Dermis microvascular lymphatic vessel endothelial cell (primary cell): Measurements from ENCODE around the gene TSSK2. TPM values are rescaled to one million over a fixed set of nuclear protein-coding genes. Genes with fewer than 3 reads are reported as not detected.
A peak's percentile ranks its signal among the peaks of the same experiment; 100 is the strongest.

Experiments used
- DNase-seq, 2 donors: peaks; one replicate each; pipeline versions ENCODE4 v3.0.0 to v3.0.0-alpha.2; 2010; ENCODE audit warnings: low read depth in 2 of 2
- total RNA-seq: library from RNA; depleted of rRNA; stranded (reverse); fragments of >200 nt; gene quantifications from 2 replicates; pipeline ENCODE4 v1.2.1, GENCODE V29; 2014

The TSSK2 gene
- total RNA-seq, 1 donor from 2014 or later, result not detected

DNA sequence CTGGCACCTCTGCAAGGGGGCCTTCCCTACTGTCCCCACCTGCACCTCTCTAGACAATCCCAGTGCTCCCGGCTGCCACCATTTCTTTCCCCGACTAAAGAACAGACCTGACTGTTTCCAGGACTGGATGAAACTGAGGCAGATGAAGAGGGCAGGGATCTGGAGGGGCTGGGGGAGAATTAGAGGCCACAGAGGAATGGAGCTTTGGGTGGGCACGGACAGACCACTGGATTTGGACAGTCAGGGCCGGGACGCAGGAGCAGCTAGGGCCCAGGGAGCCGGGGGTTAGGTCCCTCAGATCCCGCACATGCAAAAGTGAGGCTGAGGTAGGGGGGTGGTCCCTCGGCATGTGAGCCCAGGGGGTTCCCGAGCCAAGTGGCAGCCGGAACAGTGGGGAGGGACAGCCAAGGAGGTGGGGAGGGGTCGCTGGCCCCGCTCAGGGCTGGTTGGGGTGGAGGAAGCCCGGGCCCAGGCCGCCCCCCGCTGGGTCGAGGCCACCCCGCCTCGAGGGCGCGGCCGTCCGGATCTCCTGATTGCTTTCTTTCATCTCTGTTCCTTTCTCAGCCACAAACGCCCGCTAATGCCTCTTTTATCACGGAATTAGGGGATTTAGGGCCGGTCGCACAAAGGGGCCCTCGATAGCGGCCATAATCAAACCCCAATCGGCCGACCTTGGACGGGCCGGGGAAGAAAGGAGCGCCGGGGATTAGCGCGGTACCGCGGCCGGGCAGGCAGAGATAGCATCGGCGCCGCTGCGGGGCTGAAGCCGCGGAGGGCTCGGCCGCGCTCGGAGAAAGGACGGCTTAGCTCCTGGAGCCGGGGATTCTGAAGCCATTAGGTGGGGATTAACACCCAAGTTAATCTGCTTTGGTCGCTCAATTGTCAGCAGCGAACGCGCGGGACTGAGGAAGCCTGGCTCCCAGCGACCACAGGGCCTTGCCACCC, 38.2 kb downstream of the TSSK2 start:
- DNase-seq, result no peak

DNA sequence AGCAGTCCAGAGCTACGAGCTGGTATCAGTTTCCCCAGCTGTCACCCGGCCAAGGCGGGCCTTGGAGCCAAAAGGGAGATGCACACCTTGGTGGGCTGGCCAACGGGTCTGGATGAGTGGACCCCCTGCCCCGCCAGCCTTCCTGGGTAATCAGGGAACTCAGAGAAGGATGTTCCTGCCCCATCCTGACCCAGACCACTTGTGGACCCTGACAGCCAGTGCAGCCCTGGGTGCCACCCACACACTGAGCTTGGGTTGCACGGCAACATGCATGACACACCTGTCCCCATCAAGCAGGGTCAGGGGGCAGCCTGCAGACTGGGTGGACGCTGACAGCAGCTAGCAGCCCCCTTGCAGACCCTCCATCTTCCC, 38.8 kb downstream of the TSSK2 start:
- DNase-seq, result no peak

DNA sequence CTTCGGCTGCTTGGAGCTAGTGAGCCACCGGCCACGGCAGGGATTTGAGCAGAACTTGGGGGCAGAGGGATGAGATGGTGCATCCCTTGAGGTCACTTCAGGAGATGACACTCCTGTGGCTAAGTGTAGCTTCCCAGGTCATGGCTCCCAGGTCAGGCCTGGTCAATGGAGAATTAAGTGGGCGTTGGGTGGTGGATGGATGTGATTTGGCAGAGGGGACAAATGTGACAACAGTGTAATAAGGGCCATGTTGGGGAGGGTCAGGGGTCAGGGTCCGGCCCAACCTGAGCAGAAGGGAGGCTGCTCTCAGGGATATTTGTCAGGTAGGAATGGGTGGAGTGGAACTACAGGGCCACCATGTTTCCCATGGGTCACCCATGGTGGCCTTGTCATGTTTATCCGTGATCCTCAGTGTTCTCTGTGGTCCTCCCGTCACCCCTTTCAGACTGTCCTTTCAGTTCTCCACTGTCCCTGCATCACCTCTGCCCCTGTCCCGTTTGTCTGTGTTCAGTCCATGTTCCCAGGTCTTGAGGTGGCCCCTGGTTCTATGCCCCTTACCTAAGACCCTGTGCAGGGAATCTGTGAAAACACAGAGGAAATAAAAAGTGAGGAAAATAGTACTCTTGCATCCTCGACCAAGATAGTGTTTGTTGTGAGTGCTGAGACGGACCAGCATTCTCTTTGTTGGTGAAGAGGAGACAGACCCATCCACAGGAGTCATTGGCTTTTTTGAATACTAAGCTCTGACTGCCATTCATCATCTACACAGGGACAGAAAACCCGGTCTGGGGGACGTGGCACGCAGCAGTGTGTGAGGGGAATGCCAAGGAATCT, 41.3 kb downstream of the TSSK2 start:
- no peak for DNase-seq

DNA sequence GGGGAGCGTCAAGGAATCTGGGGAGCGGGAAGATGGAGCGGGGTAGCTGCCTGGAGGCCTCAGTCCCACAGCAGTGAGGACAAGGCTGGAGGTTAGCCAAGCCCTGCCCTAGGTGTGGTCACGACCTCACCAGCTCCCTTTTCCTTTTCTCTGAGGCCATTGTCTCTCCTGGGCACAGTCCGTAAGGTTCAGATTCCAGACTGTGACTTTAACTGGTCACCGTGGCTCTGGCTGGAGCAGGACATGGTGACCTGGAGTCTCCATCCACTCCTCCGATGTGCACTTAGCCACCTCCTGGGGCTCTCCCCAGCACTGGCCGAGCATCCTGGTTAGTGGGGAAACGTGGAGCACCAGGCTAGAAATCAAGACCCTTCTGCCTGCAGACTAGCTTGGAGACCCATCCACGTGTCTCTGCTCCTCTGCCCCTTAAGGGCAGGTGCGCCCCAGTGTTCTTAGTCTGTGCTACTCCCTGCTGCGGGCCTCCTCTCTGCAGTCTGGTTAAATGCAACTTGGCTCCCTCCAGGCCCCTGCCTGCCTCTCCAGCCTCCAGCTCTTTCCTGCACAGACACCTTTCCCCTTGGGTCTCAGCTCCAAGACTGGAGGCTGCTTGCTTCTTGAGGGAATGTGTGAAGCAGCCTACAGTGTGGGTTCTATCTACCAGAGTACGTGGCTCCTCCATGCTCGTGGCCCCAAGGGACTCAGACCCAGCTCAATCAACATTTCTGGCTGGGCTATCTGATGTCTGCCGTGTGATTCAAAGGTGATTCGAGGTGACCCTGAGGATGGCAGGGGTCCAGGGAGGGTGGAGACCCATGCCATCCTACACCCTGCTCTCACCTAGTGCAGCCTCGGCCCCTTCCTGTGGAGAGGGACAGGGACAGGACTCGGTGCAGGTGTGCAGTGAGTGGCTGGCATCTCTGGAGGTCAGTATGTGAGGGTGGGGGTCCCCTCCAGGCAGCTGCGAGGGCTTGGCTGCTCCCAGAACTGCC, 42.2 kb downstream of the TSSK2 start:
- no peak for DNase-seq

DNA sequence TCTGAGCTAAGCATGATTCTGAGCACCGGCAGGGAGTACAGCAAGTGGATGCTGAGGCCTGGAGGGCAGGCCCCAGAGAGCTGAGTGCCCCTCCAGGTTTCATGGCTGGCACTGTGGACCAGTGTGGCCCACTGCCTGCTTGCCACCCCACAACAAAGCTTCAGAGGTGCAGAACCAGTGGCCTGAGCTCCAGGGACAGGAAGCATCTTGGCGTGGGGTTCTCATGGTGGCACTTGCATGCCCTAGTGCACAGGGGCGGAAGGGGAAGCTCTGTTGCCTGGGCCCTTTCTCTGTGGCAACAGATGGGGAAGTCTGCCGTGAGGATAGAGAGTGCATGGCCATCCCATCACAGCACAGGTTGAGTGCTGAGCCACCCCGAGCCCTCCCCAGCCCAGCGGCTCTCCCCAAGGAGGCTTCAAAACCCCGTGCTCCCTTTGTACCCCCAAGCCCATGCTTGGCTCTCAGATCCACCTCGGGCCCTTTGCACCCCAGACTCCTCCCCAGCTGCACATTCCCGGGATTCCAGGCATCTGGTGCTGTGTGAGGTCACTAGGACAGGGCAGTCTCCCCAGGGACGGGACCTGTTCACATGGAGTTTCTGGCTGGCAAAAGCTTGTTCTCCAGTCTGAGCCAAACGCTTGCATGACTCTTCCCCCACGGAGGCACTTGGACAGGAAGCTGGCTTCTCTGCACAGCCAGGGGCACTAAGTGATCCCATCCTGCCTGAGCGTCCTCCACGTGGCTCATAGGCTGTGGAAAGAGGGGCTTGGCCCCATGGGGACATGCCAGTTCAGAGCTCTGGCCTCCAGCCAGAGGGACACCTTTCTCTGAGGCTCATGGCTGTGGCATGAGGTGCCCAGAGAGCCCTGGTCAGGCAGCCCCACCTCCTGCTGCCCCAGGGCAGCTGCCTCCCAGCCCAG, 43.3 kb downstream of the TSSK2 start:
- peak; percentile 29 to 56 for DNase-seq

DNA sequence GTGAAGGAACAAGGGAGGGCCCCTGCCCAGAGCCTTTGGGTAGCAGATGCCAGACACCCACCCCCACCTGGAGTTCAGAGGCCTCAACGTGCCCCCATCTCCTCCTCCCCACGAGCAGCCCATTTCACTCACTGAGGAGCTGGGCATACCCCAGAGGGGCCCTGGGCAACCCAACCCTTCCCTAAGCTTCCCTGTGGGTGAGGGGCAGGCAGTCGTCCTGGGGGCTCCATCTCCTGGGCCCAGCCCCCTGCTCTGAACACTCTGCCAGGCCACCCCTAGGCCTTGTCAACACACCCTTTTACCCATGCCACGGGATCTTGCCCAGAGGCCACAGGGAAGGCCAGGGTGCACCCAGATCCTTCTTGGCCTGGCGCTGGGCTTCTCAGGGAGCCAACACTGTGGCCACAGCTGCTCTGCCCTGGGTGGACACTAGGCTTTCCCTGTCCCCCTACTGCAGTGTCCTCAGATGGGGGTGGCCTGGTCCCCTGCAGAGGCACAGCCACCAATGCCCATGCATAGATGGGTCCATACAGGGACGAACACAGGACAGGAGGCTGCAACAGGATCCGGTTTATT, 44.0 kb downstream of the TSSK2 start:
- no peak for DNase-seq

DNA sequence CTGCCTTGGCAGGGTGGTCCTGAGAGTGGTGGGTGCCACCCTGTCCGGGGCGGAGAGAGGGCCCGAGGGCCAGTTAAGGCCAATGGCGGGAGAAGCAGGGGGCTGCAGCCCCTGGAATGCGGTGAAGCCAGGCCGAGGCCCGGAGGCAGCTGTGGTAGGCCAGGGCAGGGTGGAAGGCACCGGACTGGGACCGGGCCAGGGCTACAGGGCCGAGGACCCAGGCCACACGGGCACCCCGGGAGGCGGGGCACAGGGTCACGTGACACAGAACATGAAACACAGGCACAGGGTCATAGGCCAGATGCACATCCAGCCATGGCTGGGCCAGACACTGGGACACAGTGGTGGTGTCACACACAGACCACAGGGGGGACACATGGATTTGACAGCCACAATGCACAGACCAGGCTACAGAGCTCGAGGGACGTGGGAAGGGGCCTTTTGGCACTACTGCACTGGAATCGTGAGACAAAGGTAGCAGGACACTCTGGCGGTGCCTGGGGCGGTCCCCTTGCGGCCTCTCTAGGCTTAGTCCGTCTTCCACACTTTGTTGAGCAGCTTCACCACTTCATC, 44.6 kb downstream of the TSSK2 start:
- no peak for DNase-seq

DNA sequence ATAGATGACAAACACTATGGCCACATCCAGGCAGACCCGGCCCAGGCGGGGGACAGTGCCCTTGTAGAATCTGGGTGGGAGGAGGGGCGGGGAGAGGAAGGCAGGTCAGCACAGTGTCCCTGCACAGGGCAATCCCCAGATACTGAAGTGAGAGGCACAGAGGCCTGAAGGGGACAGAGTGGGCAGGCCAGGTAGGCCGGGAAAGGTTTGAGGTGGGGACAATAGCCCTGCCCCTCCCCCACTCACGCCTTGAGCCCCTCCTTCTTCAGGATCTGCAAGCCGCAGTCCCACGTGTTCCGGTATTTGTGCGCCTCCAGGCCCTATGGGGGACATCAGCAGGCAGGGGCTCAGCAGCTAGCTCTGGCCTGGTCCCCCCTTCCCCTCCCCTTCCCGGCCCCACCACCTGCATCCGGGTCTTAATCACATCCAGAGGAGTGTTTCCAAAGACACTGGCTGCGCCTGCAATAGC, 45.1 kb downstream of the TSSK2 start:
- no peak for DNase-seq

DNA sequence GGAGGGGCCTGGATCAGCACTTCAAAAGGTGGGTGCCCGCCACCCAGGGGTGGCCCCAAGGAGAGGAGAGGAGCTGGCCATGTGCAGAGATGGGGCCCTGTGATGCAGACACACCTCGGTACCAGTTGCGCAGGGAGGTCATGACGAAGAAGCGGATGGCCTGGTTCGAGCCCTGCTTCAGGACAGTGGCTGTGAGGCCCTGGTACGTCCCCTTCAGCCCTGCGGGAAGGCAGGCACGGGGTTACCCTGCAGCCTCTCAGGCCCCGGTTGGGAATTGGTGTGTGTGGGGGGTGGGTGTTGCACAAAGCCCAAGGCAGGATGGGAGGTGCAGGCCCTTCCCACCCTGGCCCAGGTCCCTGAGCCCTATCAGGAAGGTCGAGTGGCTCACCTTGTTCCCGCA, 45.6 kb downstream of the TSSK2 start:
- no peak for DNase-seq

DNA sequence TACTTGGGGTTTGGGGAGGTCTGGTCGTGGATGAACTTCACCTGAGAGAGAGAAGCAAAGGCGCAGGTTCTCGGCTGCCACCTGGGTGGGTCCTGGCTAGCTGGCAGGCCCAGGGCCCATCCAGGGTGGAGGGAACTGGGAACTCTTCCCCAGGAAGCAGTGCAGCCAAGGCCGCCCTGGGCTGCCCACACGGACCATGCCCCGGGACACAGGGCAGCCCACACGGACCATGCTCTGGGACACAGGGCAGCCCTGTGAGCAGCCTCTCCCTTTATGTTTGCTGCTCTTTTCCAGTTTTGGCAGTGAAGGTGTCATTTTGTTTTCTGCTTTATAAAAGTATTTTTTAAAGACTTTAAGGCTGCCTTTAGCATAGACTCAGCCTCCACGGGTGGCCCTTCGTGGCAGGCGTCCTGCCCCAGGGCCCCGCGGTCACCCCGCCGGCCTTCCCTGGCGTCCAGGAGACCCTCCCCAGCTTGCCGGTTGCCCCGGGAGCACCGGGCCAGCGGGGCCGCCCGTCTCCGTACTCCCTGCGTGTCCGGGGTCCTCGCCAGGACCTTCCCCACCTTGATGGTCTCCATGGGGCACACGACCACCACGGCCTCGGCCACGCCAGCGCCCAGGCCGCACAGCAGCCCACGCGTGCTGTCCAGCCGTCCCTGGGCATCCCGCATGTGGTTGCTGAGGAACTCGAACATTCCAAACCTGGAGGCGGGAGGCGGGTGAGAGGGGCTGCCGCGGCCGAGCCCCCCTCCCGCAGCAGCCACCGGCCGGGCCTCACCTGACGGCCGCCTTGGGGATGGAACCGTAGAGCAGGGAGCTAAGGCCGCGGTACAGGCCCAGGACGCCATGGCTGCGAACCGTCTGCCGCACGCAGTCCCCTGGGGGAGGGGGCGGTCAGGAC, 46.3 kb downstream of the TSSK2 start:
- no peak for DNase-seq

DNA sequence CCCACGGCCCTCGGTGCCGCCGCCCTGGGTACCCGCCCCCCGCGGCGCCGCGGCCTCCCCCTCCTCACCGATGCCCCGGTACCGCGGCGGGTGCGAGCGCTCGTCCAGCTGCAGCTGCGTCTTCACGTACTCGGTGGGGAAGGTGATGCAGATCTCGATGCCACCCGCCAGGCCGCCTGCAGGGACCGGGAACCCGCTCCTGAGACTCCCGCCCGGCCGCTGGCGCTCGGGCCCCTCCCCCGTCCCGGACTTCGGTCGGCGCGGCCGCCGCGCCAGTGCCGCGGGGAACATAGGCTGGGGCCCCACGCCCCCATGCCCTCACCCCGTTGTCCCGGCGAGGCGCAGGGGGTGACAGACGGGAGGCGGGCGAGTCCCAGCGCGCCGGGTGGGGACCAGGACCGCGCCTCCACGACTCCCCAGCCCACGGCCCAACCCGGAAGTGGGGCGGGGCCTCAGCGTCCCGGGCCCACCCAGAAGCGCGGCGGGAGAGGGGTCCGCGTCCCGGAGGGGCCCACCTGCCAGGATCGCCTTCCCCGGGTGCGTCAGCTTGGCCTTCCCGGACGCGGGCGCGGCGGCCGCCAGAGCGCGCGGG, 47.1 kb downstream of the TSSK2 start:
- DNase-seq, result peak in 1 of 2 donors; percentile 57

DNA sequence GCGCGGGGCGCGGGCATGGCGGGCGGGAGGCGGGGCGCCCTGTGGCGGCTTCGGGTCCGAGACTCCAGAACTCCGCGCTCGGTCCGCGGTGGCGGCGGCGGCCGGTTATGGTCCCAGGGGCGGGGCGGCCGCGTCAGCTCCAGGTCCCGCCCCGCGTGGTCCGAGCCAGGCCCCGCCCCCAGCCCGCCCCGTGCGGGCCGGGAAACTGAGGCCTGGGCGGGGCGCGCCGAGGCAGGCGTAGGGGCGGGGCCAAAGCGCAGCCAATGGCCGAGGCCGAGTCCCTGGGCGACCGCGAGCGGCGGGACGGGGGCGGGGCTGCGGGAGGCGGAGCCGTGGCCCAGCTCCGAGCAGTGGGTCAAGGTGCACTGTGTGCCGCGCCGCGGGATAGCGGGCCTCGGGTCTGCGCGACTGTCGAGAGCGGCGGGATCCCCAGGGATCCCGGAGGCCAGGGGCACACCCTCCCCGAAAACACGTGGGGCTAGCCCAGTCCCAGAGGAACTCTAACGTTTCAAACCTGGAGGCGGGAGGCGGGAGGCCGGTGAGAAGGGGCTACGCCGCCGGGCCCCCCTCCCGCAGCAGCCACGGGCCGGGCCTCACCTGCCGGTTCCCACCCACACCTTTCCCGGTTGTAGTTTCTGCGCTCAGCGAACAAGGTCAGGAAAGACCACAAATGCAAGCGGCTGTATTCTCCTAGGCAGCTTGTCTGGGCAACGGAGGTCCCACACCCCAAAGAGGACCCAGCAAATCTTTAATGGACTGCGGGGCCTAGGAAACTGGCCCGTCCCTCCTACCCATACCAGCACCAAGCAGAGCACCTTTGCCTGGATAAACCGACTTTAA, 47.8 kb downstream of the TSSK2 start, which contains the start of gene SLC25A1:
Gene SLC25A1 (minus strand): TSS at position 80 of the 840 bp plus-strand sequence. CDS start 63 bp downstream, at position 17.
- peak; percentile 66 to 92 for DNase-seq

DNA sequence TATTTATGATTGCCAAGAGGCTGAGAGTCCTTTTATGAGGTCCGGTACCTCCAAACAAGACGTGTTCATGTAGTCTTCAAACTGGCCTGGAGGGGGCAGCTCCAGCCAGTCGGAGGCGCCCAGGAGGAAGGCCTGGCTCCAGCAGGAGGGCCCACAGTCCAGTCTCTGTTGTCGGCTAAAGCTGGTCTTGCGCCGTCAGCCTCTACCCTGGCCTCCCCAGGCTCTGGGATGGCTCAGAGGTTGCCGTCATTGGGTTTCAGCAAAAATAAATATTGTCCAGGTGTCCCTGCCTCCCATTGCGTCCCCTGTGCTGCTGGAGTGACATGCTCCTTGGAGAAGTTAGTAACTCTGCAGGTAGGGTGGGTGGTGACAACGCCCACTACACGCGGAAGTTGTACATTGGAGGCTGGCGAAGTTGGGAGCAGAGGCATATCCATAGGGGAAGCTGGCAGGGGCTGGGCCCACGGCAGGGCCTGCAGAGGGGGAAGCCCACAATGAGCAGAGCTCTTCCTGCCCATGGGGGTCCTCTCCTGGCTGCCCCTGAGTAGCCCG, 48.5 kb downstream of the TSSK2 start:
- DNase-seq, result peak; percentile 65 to 87

DNA sequence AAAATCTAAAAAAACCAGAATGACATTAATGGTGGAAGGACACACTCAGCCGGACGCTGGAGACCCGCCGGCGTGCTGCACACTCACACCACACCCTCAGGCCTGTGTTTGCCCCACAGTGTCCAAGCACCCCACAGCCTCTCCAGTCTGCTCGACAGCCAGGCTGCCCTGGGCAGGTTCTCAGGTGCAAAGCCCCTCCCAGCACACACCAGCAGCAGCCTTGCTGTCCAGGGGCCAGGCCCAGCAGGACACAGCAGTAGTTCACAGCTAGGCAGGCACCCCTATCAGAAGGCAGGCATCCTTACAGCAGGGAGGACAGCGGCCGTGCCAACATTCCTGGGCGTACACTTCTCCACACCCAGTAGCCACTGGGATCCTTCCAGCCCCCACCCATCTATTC, 49.1 kb downstream of the TSSK2 start:
- DNase-seq, result no peak

DNA sequence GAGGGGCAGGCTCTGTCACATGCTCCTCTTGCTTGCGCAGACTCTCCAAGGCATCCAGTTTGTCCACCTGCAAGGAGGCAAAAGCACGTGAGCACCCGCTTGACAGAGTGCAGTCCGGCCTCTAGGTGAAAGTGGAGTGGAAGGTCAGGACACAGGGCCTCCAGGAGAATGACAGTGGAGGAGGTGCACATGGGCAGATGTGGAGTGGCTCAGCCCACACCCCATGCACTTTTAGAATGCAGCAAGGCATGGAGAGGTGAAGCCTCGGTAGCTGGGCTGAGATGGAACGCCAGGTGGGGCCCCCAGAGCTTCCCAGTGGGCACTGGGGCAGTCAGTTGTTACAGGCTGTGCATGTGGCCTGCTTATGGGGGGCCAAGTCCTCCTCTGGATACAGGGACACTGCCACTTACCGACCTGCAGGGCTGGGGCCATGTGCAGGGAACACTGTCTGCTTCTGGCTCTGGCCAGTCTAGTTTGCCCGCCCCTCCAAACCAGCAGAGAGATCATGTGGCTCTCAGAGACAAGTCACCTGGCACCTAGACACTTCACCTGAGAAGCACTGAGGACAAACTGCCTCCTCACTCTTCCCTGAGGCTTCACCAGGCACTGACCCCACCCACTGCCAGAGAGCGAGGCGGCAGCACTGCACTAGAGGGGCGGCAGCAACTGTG, 49.8 kb downstream of the TSSK2 start:
- DNase-seq, result no peak
